NB4 (cell line): ENCODE measurements around the gene MYH6.

Source experiments
- CTCF ChIP-seq: IDR thresholded peaks from one replicate; pipeline ENCODE4 v1.5.1; 2012; ENCODE audit warnings: low read depth, low read length
- MAX ChIP-seq: IDR thresholded peaks from 2 replicates; pipeline ENCODE4 v1.6.1; 2011; ENCODE audit warnings: low read depth, low read length
- POLR2A ChIP-seq: IDR thresholded peaks from 2 replicates; pipeline ENCODE4 v1.6.1; 2011; ENCODE audit warnings: mild to moderate bottlenecking; ENCODE audit not compliant: insufficient read length; ENCODE audit errors: extremely low read depth

GRCh38 chr14:23396126-23396525 is 11.9 kb downstream of the MYH6 start:
- no peak for TF ChIP-seq CTCF
- TF ChIP-seq MAX, result no peak
- TF ChIP-seq POLR2A, result no peak
